ENCODE results near the gene PSMB7. TPM values are rescaled to one million over a fixed set of nuclear protein-coding genes. Genes with fewer than 3 reads are reported as not detected.

Gene PSMB7
- total RNA-seq, 2 experiments from 2014 or later: 124 to 142 TPM

DNA sequence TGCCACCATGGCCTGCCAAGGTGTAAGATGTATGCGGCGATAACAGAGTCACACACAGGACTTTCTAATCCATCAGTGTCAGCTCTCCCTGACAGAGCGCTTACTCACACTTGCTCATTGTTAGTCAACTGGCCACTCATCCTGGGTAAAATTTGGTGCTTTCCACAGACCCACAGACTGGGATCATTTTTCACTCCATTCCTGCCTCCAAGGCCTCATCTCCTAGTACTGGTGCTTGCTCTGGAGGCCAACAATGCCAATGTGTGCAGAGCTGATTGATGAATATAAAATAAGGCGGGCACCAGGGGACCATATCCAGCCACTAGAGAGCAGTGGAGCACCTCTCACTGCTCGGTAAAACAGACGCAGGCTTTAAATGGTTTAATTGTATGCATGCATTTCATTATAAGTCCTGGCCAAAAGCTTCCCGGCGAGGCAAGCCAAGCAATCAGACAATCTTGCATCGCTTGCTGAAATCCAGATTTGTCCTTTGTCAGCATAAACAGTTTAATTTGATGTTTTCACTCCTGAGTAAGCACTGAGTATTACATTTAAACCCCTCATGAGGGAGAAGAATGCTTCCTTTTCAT lies 22.3 kb downstream of the PSMB7 start:
- DNase-seq (no peak), ATAC-seq (no peak)
- Mint-ChIP-seq H3K27ac (no peak overlapping the region), H3K4me3 (no peak overlapping the region), H3K4me1 (peaks cover 38% of the 10 kb centered on the region), H3K9me3 (ENCODE audit: low read depth) (no peaks in the 10 kb centered on the region), H3K36me3 (peaks cover 6% of the 10 kb centered on the region), H3K27me3 (no peaks in the 10 kb centered on the region)
- CTCF ChIA-PET: interaction anchor here (1.2 to 4.3 kb wide), 4 partner anchors 8 to 352 kb away, joined by 3 to 19 read pairs (median 4); no protein-coding TSS in a partner anchor

- peaks cover 6% of the 10 kb centered on the region for H3K36me3 Mint-ChIP-seq
- H3K4me3 Mint-ChIP-seq: no peak overlapping the region
- ATAC-seq (no peak), DNase-seq (no peak)
- H3K27me3 Mint-ChIP-seq: no peaks in the 10 kb centered on the region
- peaks cover 38% of the 10 kb centered on the region for H3K4me1 Mint-ChIP-seq
- H3K9me3 Mint-ChIP-seq (ENCODE audit: low read depth): no peaks in the 10 kb centered on the region
- no peak overlapping the region for H3K27ac Mint-ChIP-seq
- CTCF ChIA-PET: interaction anchor here (1.2 to 4.3 kb wide), 4 partner anchors 8 to 352 kb away, joined by 3 to 19 read pairs (median 4); no protein-coding TSS in a partner anchor
Observed at GRCh38 chr9:124392254-124392870, 22.9 kb downstream of the PSMB7 start.

GRCh38 chr9:124390794-124391658 lies 24.2 kb downstream of the PSMB7 start:
- no peak for DNase-seq
- CTCF ChIA-PET: interaction anchor here (0.9 to 2.4 kb wide), 7 partner anchors 12 to 265 kb away, joined by 3 to 6 read pairs (median 4); no protein-coding TSS in a partner anchor
- Mint-ChIP-seq H3K4me3 (no peak overlapping the region), H3K27ac (no peak overlapping the region), H3K4me1 (peaks cover 35% of the 10 kb centered on the region), H3K9me3 (ENCODE audit: low read depth) (no peaks in the 10 kb centered on the region), H3K27me3 (no peaks in the 10 kb centered on the region), H3K36me3 (peaks cover 5% of the 10 kb centered on the region)
- no peak for ATAC-seq

- Mint-ChIP-seq H3K36me3 (peaks cover 5% of the 10 kb centered on the region), H3K27ac (no peak overlapping the region), H3K4me1 (peaks cover 24% of the 10 kb centered on the region), H3K27me3 (no peaks in the 10 kb centered on the region), H3K4me3 (no peak overlapping the region), H3K9me3 (ENCODE audit: low read depth) (no peaks in the 10 kb centered on the region)
- ATAC-seq (no peak), DNase-seq (no peak)
- CTCF ChIA-PET: interaction anchor here (1.1 to 2.4 kb wide), 4 partner anchors 10 to 262 kb away, joined by 3 to 6 read pairs (median 5); no protein-coding TSS in a partner anchor
Observed at GRCh38 chr9:124389146-124389939, 25.9 kb downstream of the PSMB7 start.

DNA sequence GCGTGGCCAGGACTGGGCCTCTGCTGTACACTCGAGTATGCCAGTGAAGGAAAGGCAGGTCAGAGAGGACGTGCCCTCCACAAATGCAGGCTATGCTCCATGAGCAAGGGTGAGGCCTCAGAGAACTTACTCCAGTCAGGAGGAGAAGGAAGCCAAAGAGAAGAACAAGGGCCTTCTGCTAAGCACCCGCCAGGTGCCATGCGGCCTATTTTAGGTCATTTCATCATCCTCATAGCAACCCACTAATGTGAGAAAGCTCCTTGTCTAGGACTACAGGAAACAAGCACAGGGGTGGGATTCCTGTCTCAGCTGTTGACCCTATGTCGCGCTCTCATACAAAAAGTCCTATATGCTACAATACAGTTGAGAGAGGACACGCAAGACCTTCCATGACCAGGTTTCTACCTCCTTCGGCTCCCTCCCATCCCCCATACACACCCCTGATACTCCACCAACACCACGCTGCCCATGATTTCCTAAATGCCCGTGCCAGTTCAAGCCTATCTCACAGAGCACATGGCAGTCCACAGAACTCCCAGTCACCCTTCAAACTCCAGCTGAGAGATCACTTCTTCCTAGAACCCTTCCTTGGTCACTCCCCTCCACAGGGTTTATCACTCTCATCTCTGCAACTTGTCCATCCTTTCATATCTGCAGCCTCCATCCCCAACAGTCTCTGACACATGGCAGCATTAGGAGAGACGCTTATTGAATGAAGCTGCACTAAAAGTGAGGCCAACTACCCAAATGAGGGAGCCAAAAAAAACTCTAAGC lies 26.8 kb downstream of the PSMB7 start:
- CTCF ChIA-PET: interaction anchor here (1.3 to 2.4 kb wide), 4 partner anchors 10 to 261 kb away, joined by 3 to 5 read pairs (median 4); no protein-coding TSS in a partner anchor

DNA sequence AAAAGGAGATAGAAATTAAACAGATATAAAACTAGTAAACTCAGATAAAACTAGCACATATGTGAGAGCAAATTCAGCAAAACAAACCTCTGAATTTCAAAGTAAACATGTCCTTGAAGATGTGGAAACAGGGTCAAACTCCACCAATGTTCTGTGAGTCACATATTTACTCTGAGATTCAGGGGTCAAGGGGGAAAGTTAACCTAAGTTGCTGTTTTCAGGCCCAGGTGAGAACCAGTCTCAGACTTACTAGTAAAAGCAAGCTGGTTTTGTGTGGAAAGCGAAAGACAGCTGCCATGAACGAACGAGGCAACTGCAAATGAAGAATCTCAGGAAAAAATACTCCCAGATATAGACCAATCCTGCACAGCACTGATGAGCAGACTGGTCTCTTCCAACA lies 29.0 kb downstream of the PSMB7 start:
- Mint-ChIP-seq H3K9me3 (ENCODE audit: low read depth) (no peaks in the 10 kb centered on the region), H3K36me3 (peaks cover 16% of the 10 kb centered on the region), H3K4me1 (peaks cover 10% of the 10 kb centered on the region), H3K27me3 (no peaks in the 10 kb centered on the region), H3K4me3 (no peak overlapping the region), H3K27ac (no peak overlapping the region)
- DNase-seq (no peak), ATAC-seq (no peak)
- CTCF ChIA-PET: interaction anchor here (0.8 to 2.0 kb wide), 4 partner anchors 25 to 259 kb away, joined by 3 to 17 read pairs (median 4); no protein-coding TSS in a partner anchor

More for the DNA sequence above, 26.8 kb downstream of the PSMB7 start:
- DNase-seq (no peak), ATAC-seq (no peak)
- H3K27ac Mint-ChIP-seq: no peak overlapping the region
- H3K9me3 Mint-ChIP-seq (ENCODE audit: low read depth): no peaks in the 10 kb centered on the region
- no peak overlapping the region for H3K4me3 Mint-ChIP-seq
- H3K4me1 Mint-ChIP-seq: peaks cover 15% of the 10 kb centered on the region
- peaks cover 13% of the 10 kb centered on the region for H3K36me3 Mint-ChIP-seq
- H3K27me3 Mint-ChIP-seq: no peaks in the 10 kb centered on the region

DNA sequence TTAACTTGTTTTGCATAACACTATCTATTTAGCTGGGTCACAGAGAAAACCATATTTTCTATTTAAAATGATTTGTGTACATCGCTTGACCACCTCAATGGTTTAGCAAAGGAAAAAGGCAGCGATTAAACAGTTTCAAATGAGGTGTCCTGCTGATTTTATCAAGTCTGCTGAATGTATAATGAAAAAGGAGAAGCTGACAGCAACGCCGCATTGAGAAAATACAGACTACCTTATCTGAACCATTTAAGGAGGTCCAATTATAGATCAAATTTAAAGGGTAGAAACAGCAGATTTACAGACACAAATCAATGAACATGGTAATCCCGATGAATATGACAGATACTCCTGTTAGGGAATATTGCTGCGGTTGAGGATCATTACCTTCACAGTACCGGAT lies 29.6 kb downstream of the PSMB7 start:
- no peaks in the 10 kb centered on the region for H3K27me3 Mint-ChIP-seq
- no peak overlapping the region for H3K4me3 Mint-ChIP-seq
- H3K36me3 Mint-ChIP-seq: peaks cover 14% of the 10 kb centered on the region
- no peaks in the 10 kb centered on the region for H3K9me3 Mint-ChIP-seq (ENCODE audit: low read depth)
- peaks cover 6% of the 10 kb centered on the region for H3K4me1 Mint-ChIP-seq
- no peak overlapping the region for H3K27ac Mint-ChIP-seq
- no peak for DNase-seq
- CTCF ChIA-PET: interaction anchor here (0.8 to 2.0 kb wide), 3 partner anchors 143 to 259 kb away, joined by 3 to 5 read pairs (median 5); no protein-coding TSS in a partner anchor
- ATAC-seq: no peak

GRCh38 chr9:124384846-124385245 lies 30.4 kb downstream of the PSMB7 start:
- Mint-ChIP-seq H3K4me3 (no peak overlapping the region), H3K27ac (no peak overlapping the region), H3K9me3 (ENCODE audit: low read depth) (no peaks in the 10 kb centered on the region), H3K36me3 (peaks cover 16% of the 10 kb centered on the region), H3K27me3 (no peaks in the 10 kb centered on the region), H3K4me1 (peaks cover 6% of the 10 kb centered on the region)
- DNase-seq (no peak), ATAC-seq (no peak)
- CTCF ChIA-PET: interaction anchor here (0.8 to 1.7 kb wide), 2 partner anchors 8 to 258 kb away, joined by 5 read pairs; no protein-coding TSS in a partner anchor

DNA sequence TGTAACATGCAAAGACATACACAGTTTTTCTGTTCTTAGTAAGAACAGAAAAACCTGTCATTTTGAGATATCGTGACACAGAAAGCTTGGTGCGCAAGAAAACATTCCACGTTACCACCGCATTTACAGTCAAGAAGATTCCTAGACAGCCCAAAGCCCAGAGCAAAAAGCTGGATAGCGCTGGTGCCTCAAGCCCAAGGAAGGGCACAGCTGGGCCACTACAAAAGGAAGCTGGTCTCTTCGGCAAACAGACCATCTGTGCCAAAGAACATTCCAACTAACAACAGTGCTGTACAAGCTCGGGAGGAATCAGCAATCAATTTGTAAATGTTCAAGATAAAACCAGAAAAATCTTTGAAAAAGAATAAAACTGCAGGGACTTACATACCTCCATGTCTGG lies 31.0 kb downstream of the PSMB7 start:
- H3K27me3 Mint-ChIP-seq: no peaks in the 10 kb centered on the region
- no peak for ATAC-seq

GRCh38 chr9:124381170-124381945 lies 33.9 kb downstream of the PSMB7 start:
- peaks cover 20% of the 10 kb centered on the region for H3K36me3 Mint-ChIP-seq
- H3K27ac Mint-ChIP-seq: no peak overlapping the region
- ATAC-seq (peak; percentile 51), DNase-seq (no peak)
- no peak overlapping the region for H3K4me3 Mint-ChIP-seq
- no peaks in the 10 kb centered on the region for H3K27me3 Mint-ChIP-seq
- CTCF ChIA-PET: interaction anchor here (1.0 kb wide), 1 partner anchor 13 kb away, joined by 3 read pairs; no protein-coding TSS in a partner anchor
- peaks cover 5% of the 10 kb centered on the region for H3K4me1 Mint-ChIP-seq
- H3K9me3 Mint-ChIP-seq (ENCODE audit: low read depth): no peaks in the 10 kb centered on the region

More for the DNA sequence above, 31.0 kb downstream of the PSMB7 start:
- H3K4me1 Mint-ChIP-seq: peaks cover 5% of the 10 kb centered on the region
- H3K4me3 Mint-ChIP-seq: no peak overlapping the region
- H3K27ac Mint-ChIP-seq: no peak overlapping the region
- DNase-seq: no peak
- peaks cover 18% of the 10 kb centered on the region for H3K36me3 Mint-ChIP-seq
- CTCF ChIA-PET: interaction anchor here (1.7 kb wide), 1 partner anchor 9 kb away, joined by 5 read pairs; no protein-coding TSS in a partner anchor
- no peaks in the 10 kb centered on the region for H3K9me3 Mint-ChIP-seq (ENCODE audit: low read depth)

DNA sequence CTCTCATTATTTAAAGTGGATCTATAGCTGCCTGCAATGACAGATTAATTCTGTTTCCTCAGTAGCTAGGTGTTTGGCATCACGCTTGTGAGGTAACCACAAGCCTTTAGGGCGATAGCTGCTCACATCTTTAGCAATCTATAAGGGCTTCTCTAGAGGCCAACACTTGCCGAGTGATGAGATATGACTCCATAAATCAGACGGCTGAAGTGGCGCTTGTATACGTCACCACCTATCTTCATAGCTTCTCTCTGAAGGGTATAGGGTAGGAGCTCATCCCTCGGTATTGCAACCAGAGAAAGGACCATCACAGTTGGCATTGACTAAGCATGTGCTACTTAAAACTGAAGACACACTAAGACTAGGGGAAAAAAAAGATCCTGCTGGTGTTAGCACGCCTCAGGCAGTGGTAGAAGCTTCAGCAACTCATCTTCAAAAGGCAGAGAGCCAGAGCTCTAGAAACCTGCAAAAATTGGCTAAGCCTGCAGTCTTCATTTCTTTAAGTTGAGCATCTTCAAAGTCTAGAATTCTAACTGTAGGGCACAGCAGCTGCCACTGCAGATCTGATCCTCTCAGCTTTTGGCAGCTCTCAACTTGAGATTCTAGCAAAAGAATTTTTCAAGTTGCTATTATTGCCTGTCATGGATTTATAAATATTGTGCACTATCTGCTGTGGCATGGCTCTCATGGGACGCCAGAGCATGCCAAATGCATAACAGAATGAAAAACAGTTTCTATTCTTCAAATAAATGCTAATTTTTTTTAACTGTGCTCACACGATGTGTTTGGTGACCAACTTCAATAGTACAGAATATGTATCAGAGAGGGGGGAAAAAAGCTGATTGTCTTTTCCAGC lies 37.5 kb downstream of the PSMB7 start:
- CTCF ChIA-PET: interaction anchor here (1.2 to 1.3 kb wide), 4 partner anchors 10 to 22 kb away, joined by 3 read pairs; no protein-coding TSS in a partner anchor
- Mint-ChIP-seq H3K27me3 (no peaks in the 10 kb centered on the region), H3K9me3 (ENCODE audit: low read depth) (no peaks in the 10 kb centered on the region), H3K4me3 (no peak overlapping the region), H3K4me1 (peaks cover 3% of the 10 kb centered on the region), H3K36me3 (peaks cover 18% of the 10 kb centered on the region), H3K27ac (no peak overlapping the region)
- ATAC-seq (no peak), DNase-seq (no peak)

Measured in activated CD8-positive, alpha-beta memory T cell treated with anti-CD3 and anti-CD28 coated beads, Interleukin-2, amount 10 ng/mL, durations not matched to agents 7 days and 5 days (primary cell).